Calu3 (cell line): ENCODE measurements around the gene S100G. TPM values are rescaled to one million over a fixed set of nuclear protein-coding genes. Genes with fewer than 3 reads are reported as not detected.

ENCODE experiments used
- BruUV-seq: library from RNA; stranded (reverse); fragments of 400-500 nt; replicated peaks from 2 replicates; lab custom pipeline; 2021; lab: Mats Ljungman, UMichigan
- CTCF ChIA-PET: fragments of 300-600 bp; sonication (Branson Sonifier 250); formaldehyde crosslinking; loops from one replicate; lab custom pipeline; 2022; ENCODE audit warnings: antibody characterized with exemption; lab: Charles Lee
- DNase-seq: peaks from one replicate; pipeline ENCODE4 v3.0.0; 2022
- H3K27ac Mint-ChIP-seq: one replicate; pipeline ENCODE4 v1.8.0; 2022; ENCODE audit warnings: mixed read lengths; ENCODE audit not compliant: unreplicated experiment
- H3K27me3 Mint-ChIP-seq: one replicate; pipeline ENCODE4 v1.8.0; 2022; ENCODE audit warnings: mixed read lengths; ENCODE audit not compliant: unreplicated experiment
- H3K36me3 Mint-ChIP-seq: one replicate; pipeline ENCODE4 v1.8.0; 2022; ENCODE audit warnings: mild to moderate bottlenecking, moderate library complexity, mixed read lengths; ENCODE audit not compliant: insufficient read depth, unreplicated experiment
- H3K4me1 Mint-ChIP-seq: one replicate; pipeline ENCODE4 v1.8.0; 2022; ENCODE audit warnings: mild to moderate bottlenecking, low read depth, mixed read lengths; ENCODE audit not compliant: unreplicated experiment
- H3K4me3 Mint-ChIP-seq: one replicate; pipeline ENCODE4 v1.8.0; 2022; ENCODE audit warnings: mild to moderate bottlenecking, low read depth, moderate library complexity, mixed read lengths; ENCODE audit not compliant: unreplicated experiment
- H3K9me3 Mint-ChIP-seq: one replicate; pipeline ENCODE4 v1.8.0; 2022; ENCODE audit warnings: low read depth, mixed read lengths; ENCODE audit not compliant: unreplicated experiment
- intact Hi-C: fragments of 100-400 bp; cut with micrococcal nuclease; formaldehyde crosslinking; loops from one replicate; pipeline ENCODE4 v1.10.0; 2022; ENCODE audit not compliant: unreplicated experiment
- total RNA-seq: library from RNA; stranded (reverse); gene quantifications from 2 replicates; pipeline ENCODE4 v1.2.3, GENCODE V29; 2022
- TF ChIP-seq, protein P1 (sequence below): fragments of 200-600 bp; IDR thresholded peaks from one replicate; pipeline ENCODE4 v1.8.0; 2022; ENCODE audit warnings: antibody characterized with exemption; ENCODE audit not compliant: unreplicated experiment

The S100G gene
- total RNA-seq, 1 experiment from 2014 or later = not detected

GRCh38 chrX:16678689-16679088, 28.7 kb downstream of the S100G start:
- H3K4me3 Mint-ChIP-seq = no peak overlapping the region
- no peaks in the 10 kb centered on the region for H3K4me1 Mint-ChIP-seq
- H3K9me3 Mint-ChIP-seq = no peaks in the 10 kb centered on the region
- intact Hi-C loops = no loop called here
- TF ChIP-seq, protein P1, sequence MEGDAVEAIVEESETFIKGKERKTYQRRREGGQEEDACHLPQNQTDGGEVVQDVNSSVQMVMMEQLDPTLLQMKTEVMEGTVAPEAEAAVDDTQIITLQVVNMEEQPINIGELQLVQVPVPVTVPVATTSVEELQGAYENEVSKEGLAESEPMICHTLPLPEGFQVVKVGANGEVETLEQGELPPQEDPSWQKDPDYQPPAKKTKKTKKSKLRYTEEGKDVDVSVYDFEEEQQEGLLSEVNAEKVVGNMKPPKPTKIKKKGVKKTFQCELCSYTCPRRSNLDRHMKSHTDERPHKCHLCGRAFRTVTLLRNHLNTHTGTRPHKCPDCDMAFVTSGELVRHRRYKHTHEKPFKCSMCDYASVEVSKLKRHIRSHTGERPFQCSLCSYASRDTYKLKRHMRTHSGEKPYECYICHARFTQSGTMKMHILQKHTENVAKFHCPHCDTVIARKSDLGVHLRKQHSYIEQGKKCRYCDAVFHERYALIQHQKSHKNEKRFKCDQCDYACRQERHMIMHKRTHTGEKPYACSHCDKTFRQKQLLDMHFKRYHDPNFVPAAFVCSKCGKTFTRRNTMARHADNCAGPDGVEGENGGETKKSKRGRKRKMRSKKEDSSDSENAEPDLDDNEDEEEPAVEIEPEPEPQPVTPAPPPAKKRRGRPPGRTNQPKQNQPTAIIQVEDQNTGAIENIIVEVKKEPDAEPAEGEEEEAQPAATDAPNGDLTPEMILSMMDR = no peak
- CTCF ChIA-PET = no interaction called here
- H3K27ac Mint-ChIP-seq = no peak overlapping the region
- no peak for DNase-seq
- peaks cover 3% of the 10 kb centered on the region for H3K36me3 Mint-ChIP-seq
- BruUV-seq = no TSS peak
- no peaks in the 10 kb centered on the region for H3K27me3 Mint-ChIP-seq

DNA sequence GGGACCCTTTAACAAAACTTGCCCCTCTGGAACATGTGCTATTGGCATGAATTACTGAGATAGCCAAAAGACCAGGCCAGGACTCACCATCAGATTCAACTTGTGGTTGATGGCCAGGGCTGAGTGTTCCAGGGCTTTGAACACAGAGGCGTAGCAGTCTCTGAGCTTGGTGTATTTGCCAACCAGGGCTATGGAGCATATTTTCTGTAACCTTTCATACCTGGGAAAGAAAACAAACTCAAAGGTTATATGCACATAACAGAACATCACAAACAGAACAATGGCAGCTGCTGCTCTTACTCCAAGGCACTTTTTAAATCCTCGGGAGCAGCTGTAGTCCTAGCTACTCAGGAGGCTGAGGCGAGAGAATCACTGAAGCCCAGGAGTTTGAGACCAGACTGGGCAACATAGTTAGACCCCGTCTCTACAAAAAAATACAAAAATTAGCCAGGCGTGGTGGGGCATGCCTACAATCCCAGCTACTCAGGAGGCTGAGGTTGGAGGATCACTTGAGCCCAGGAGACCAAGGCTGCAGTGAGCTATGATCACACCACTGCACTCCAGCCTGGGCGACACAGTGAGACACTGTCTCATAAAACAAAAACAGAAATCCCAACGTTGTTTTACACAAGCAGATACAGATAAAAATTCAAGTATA, 33.2 kb downstream of the S100G start:
- Mint-ChIP-seq H3K4me3 (no peak overlapping the region), H3K27ac (no peak overlapping the region), H3K27me3 (no peaks in the 10 kb centered on the region), H3K4me1 (no peaks in the 10 kb centered on the region), H3K9me3 (no peaks in the 10 kb centered on the region), H3K36me3 (peaks cover 7% of the 10 kb centered on the region)
- TF ChIP-seq, protein P1 = no peak
- intact Hi-C loops = no loop called here
- BruUV-seq = no TSS peak
- no peak for DNase-seq
- CTCF ChIA-PET = no interaction called here

GRCh38 chrX:16687514-16687913, 37.6 kb downstream of the S100G start:
- Mint-ChIP-seq H3K9me3 (no peaks in the 10 kb centered on the region), H3K27ac (no peak overlapping the region), H3K36me3 (peaks cover 17% of the 10 kb centered on the region), H3K4me1 (no peaks in the 10 kb centered on the region), H3K4me3 (no peak overlapping the region), H3K27me3 (no peaks in the 10 kb centered on the region)
- TF ChIP-seq, protein P1 = no peak
- intact Hi-C loops = no loop called here
- CTCF ChIA-PET = interaction anchor here (0.7 kb wide), 3 partner anchors 87 to 1020 kb away, joined by 3 to 9 read pairs (median 3); no protein-coding TSS in a partner anchor
- no TSS peak for BruUV-seq
- no peak for DNase-seq

DNA sequence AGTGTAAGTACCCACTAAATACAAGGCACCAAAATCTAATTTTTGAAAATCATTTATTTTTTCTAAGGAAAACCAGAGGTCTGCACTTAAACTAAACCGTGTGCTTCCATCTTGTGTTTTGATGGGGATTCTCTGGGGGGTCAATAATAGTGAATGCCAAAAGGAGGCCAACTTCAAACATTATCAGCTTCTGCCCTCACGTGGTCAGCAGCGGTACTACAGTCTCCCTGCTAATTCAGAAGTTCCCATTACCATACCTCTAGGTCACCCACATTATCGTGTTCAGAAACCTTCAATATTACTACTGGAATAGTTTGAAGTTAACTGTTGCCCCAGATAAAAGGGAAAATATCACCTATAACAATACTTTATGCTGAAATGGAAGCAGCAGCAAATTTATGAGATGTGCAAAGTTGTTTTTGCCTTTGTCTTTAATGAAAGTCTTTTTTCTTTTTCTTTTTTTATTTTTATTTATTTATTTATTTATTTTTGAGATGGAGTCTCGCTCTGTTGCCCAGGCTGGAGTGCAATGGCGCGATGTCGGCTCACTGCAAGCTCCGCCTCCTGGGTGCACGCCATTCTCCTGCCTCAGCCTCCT, 45.2 kb downstream of the S100G start:
- no TSS peak for BruUV-seq
- no peaks in the 10 kb centered on the region for H3K27me3 Mint-ChIP-seq
- CTCF ChIA-PET = no interaction called here
- TF ChIP-seq, protein P1 = peak; percentile 66
- DNase-seq = peak; percentile 70
- intact Hi-C loops = no loop called here
- H3K9me3 Mint-ChIP-seq = no peaks in the 10 kb centered on the region
- no peak overlapping the region for H3K27ac Mint-ChIP-seq
- no peaks in the 10 kb centered on the region for H3K4me1 Mint-ChIP-seq
- H3K36me3 Mint-ChIP-seq = peaks cover 5% of the 10 kb centered on the region
- no peak overlapping the region for H3K4me3 Mint-ChIP-seq
